Naive thymus-derived CD4-positive, alpha-beta T cell (primary cell): ENCODE results near the gene SLC16A9. TPM values are rescaled to one million over a fixed set of nuclear protein-coding genes. Genes with fewer than 3 reads are reported as not detected.

Source experiments
- ATAC-seq: fragments of 150-1000 bp; cut with Tn5 transposase; 2 replicates; pipeline ENCODE4 v1.10.0; 2021; ENCODE audit warnings: mild to moderate bottlenecking, moderate library complexity
- CTCF ChIA-PET: fragments of 350-600 bp; sonication (Branson Sonifier 250); formaldehyde crosslinking; loops from one replicate; lab custom pipeline; 2021; ENCODE audit warnings: antibody characterized with exemption; lab: Charles Lee
- POLR2A ChIA-PET: fragments of 350-600 bp; sonication (Branson Sonifier 250); formaldehyde crosslinking; loops from one replicate; lab custom pipeline; 2021; ENCODE audit warnings: antibody characterized with exemption, inconsistent platforms; lab: Charles Lee
- DNase-seq, 9 donors: peaks; one replicate each; pipeline versions ENCODE4 v3.0.0 to v3.0.0-alpha.2; 2020 to 2022; ENCODE audit warnings: mixed read lengths in 1 of 9
- H3K27ac ChIP-seq: one replicate; pipeline ENCODE4 v1.7.0; 2013; ENCODE audit warnings: mild to moderate bottlenecking, low read depth, low read length, moderate library complexity
- H3K27me3 ChIP-seq, 2 donors: one replicate each; pipeline ENCODE4 v1.7.0; 2013; ENCODE audit warnings: low read length in 2 of 2, mild to moderate bottlenecking in 2 of 2, moderate library complexity in 2 of 2; ENCODE audit not compliant: control insufficient read depth in 2 of 2, insufficient read depth in 2 of 2
- H3K36me3 ChIP-seq, 3 experiments: 1 replicate in 2 of 3; 2 replicates in 1 of 3; pipeline ENCODE4 v1.7.0; 2013; ENCODE audit warnings: low read length in 3 of 3, mild to moderate bottlenecking in 3 of 3, moderate library complexity in 1 of 3; ENCODE audit not compliant: insufficient read depth in 3 of 3, control insufficient read depth in 2 of 3
- H3K4me1 ChIP-seq, 2 donors: one replicate each; pipeline ENCODE4 v1.7.0; 2013; ENCODE audit warnings: low read length in 2 of 2, mild to moderate bottlenecking in 2 of 2, moderate library complexity in 1 of 2; ENCODE audit not compliant: control insufficient read depth in 2 of 2, insufficient read depth in 2 of 2
- H3K4me3 ChIP-seq: 2 replicates; pipeline ENCODE4 v1.7.0; 2013; ENCODE audit warnings: mild to moderate bottlenecking, low read length
- H3K9me3 ChIP-seq, 3 experiments: 1 replicate in 2 of 3; 2 replicates in 1 of 3; pipeline ENCODE4 v1.7.0; 2013; ENCODE audit warnings: low read length in 3 of 3; ENCODE audit not compliant: control insufficient read depth in 2 of 3
- H3K27ac Mint-ChIP-seq, 9 donors: one replicate each; pipeline ENCODE4 v1.8.0; 2020 to 2022; ENCODE audit warnings: mixed read lengths in 9 of 9, mild to moderate bottlenecking in 8 of 9, moderate library complexity in 5 of 9, inconsistent platforms in 2 of 9
- H3K27me3 Mint-ChIP-seq, 5 donors: one replicate each; pipeline ENCODE4 v1.8.0; 2021 to 2022; ENCODE audit warnings: mixed read lengths in 5 of 5, mild to moderate bottlenecking in 1 of 5
- H3K36me3 Mint-ChIP-seq, 5 donors: one replicate each; pipeline ENCODE4 v1.8.0; 2020 to 2022; ENCODE audit warnings: mixed read lengths in 5 of 5, mild to moderate bottlenecking in 3 of 5, inconsistent platforms in 1 of 5
- H3K4me1 Mint-ChIP-seq, 7 donors: one replicate each; pipeline ENCODE4 v1.8.0; 2020 to 2022; ENCODE audit warnings: mixed read lengths in 7 of 7, mild to moderate bottlenecking in 3 of 7, inconsistent platforms in 1 of 7
- H3K4me3 Mint-ChIP-seq, 10 donors: one replicate each; pipeline ENCODE4 v1.8.0; 2020 to 2022; ENCODE audit warnings: mild to moderate bottlenecking in 10 of 10, mixed read lengths in 10 of 10, moderate library complexity in 6 of 10, inconsistent platforms in 2 of 10
- H3K9me3 Mint-ChIP-seq, 11 donors: one replicate each; pipeline ENCODE4 v1.8.0; 2020 to 2022; ENCODE audit warnings: mixed read lengths in 11 of 11, mild to moderate bottlenecking in 4 of 11, inconsistent platforms in 1 of 11, moderate library complexity in 1 of 11
- intact Hi-C, 2 donors: fragments of 100-400 bp; cut with micrococcal nuclease; formaldehyde crosslinking; loops; one replicate each; pipeline ENCODE4 v1.15.1; 2023
- polyA plus RNA-seq, 2 donors: library from polyadenylated mRNA; unstranded; fragments of 300-500 nt; fragmentation: Illumina TruSeq; gene quantifications; one replicate each; pipeline ENCODE4 v1.2.3, GENCODE V29; 2021
- total RNA-seq, 6 experiments: library from RNA in 5 of 6; stranded (reverse) in 5 of 6; gene quantifications; 1 replicate in 5 of 6; 2 replicates in 1 of 6; pipeline ENCODE4 v1.2.3 and lab custom pipeline; 2021 to 2026

The SLC16A9 gene
- total and polyA plus RNA-seq, 7 experiments from 2014 or later, result 1.5 TPM; not detected in 6

- intact Hi-C loops, result no loop called here
- Histone ChIP-seq H3K9me3 (no peaks in the 10 kb centered on the region), H3K36me3 (no peaks in the 10 kb centered on the region), H3K27me3 (no peaks in the 10 kb centered on the region), H3K4me3 (no peak overlapping the region), H3K27ac (no peak overlapping the region), H3K4me1 (no peaks in the 10 kb centered on the region)
- no peak overlapping the region for H3K4me3 Mint-ChIP-seq
- ChIA-PET POLR2A (no interaction called here), CTCF (interaction anchor here (1.5 kb wide), 1 partner anchor 18 kb away, joined by 3 read pairs; no protein-coding TSS in a partner anchor)
- H3K27me3 Mint-ChIP-seq, result peaks cover 3 to 21% (median 15%) of the 10 kb centered on the region in 5 donors
- H3K36me3 Mint-ChIP-seq, result no peaks in the 10 kb centered on the region
- no peak for DNase-seq
- no peaks in the 10 kb centered on the region for H3K4me1 Mint-ChIP-seq
- H3K27ac Mint-ChIP-seq, result no peak overlapping the region
- no peak for ATAC-seq
- H3K9me3 Mint-ChIP-seq, result peaks cover 0 to 2% (median 0%) of the 10 kb centered on the region in 11 donors
These were observed 101.7 kb downstream of the SLC16A9 start for GRCh38 chr10:59607970-59608369.

GRCh38 chr10:59606551-59606961 lies 103.1 kb downstream of the SLC16A9 start:
- no peaks in the 10 kb centered on the region for H3K36me3 ChIP-seq
- H3K27ac ChIP-seq, result no peak overlapping the region
- ChIA-PET POLR2A (no interaction called here), CTCF (no interaction called here)
- no peaks in the 10 kb centered on the region for H3K36me3 Mint-ChIP-seq
- ATAC-seq, result no peak
- H3K4me1 ChIP-seq, result no peaks in the 10 kb centered on the region
- intact Hi-C loops, result no loop called here
- H3K9me3 ChIP-seq, result no peaks in the 10 kb centered on the region
- H3K27me3 ChIP-seq, result no peaks in the 10 kb centered on the region
- H3K4me3 Mint-ChIP-seq, result no peak overlapping the region
- no peak overlapping the region for H3K4me3 ChIP-seq
- H3K27me3 Mint-ChIP-seq, result peaks cover 3 to 19% (median 15%) of the 10 kb centered on the region in 5 donors
- H3K27ac Mint-ChIP-seq, result no peak overlapping the region
- H3K9me3 Mint-ChIP-seq, result peaks cover 0 to 3% (median 0%) of the 10 kb centered on the region in 11 donors
- H3K4me1 Mint-ChIP-seq, result no peaks in the 10 kb centered on the region
- no peak for DNase-seq

GRCh38 chr10:59601985-59602384 lies 107.7 kb downstream of the SLC16A9 start:
- no peaks in the 10 kb centered on the region for H3K36me3 Mint-ChIP-seq
- Histone ChIP-seq H3K27me3 (no peaks in the 10 kb centered on the region), H3K4me1 (no peaks in the 10 kb centered on the region), H3K4me3 (no peak overlapping the region), H3K36me3 (no peaks in the 10 kb centered on the region), H3K9me3 (no peaks in the 10 kb centered on the region), H3K27ac (no peak overlapping the region)
- intact Hi-C loops, result no loop called here
- H3K27ac Mint-ChIP-seq, result no peak overlapping the region
- H3K27me3 Mint-ChIP-seq, result peaks cover 0 to 15% (median 3%) of the 10 kb centered on the region in 5 donors
- H3K4me3 Mint-ChIP-seq, result no peak overlapping the region
- no peaks in the 10 kb centered on the region for H3K4me1 Mint-ChIP-seq
- DNase-seq (no peak), ATAC-seq (no peak)
- POLR2A ChIA-PET, result no interaction called here
- CTCF ChIA-PET, result no interaction called here
- peaks cover 0 to 3% (median 0%) of the 10 kb centered on the region in 11 donors for H3K9me3 Mint-ChIP-seq

Other genes starting within 250 kb of the SLC16A9 start
- gene MRLN, start 43.6 kb upstream of the SLC16A9 start, total RNA-seq, result not detected
- not detected for gene MRLN, start 43.6 kb upstream of the SLC16A9 start, polyA plus RNA-seq
- 10 to 100 TPM; 19.7 to 34.3 (median 21.4) TPM for gene CCDC6, start 196.7 kb upstream of the SLC16A9 start, total RNA-seq
- 1 to 10 TPM; 4.2 TPM for gene CCDC6, start 196.7 kb upstream of the SLC16A9 start, polyA plus RNA-seq